Right cardiac atrium (tissue), 5 donors: ENCODE data around the gene LHX6. TPM values are rescaled to one million over a fixed set of nuclear protein-coding genes. Genes with fewer than 3 reads are reported as not detected.

ENCODE experiments used
- ATAC-seq, 2 donors: fragments of 200-7000 bp; cut with Tn5 transposase; one replicate each; pipeline versions ENCODE4 v1.8.0 to v1.9.1; 2020; ENCODE audit warnings: moderate library complexity in 2 of 2, mild to moderate bottlenecking in 1 of 2
- DNase-seq, 3 donors: peaks; one replicate each; pipeline ENCODE4 v3.0.0-alpha.2; 2020
- H3K27ac ChIP-seq: one replicate; pipeline ENCODE4 v1.5.1; 2013; ENCODE audit warnings: mild to moderate bottlenecking, low read length, control low read depth, moderate library complexity
- H3K27me3 ChIP-seq: one replicate; pipeline ENCODE4 v1.6.1; 2013; ENCODE audit not compliant: control insufficient read depth, insufficient read depth
- H3K4me1 ChIP-seq: one replicate; pipeline ENCODE4 v1.6.1; 2013; ENCODE audit warnings: low read length; ENCODE audit not compliant: control insufficient read depth, insufficient read depth
- H3K4me3 ChIP-seq: one replicate; pipeline ENCODE4 v1.5.1; 2013; ENCODE audit warnings: low read length, control low read depth
- H3K9me3 ChIP-seq: one replicate; pipeline ENCODE4 v1.6.1; 2013; ENCODE audit warnings: low read length; ENCODE audit not compliant: control insufficient read depth
- WGBS: extraction: QIAGEN DNeasy Blood & Tissue Kit; methylation state at CpG from one replicate; pipeline ENCODE4 v1.1.7; 2013; 5-methylcytosine and 5-hydroxymethylcytosine counted together
- intact Hi-C, 4 donors: fragments of 100-400 bp; cut with DNase I; formaldehyde crosslinking; loops; one replicate each; pipeline versions ENCODE4 v1.11.0 to v1.14.0; 2022 to 2023
- polyA plus RNA-seq: library from polyadenylated mRNA; stranded (reverse); fragments of 200-250 nt; gene quantifications from one replicate; pipeline ENCODE4 v1.2.3, GENCODE V29; 2013
- total RNA-seq, 4 donors: library from RNA; stranded (reverse); fragmentation: NEBNext Ultra II Directional; extraction: Animal tissue kit (Norgen Biotek cat#: 25700); gene quantifications; one replicate each; pipeline ENCODE4 v1.2.1, GENCODE V29; 2021
- donor health status: healthy with polysubstance abuse.
- donor health status: DM: no; HTN: yes; CAD: no.
- donor health status: DM: no; HTN: no; CAD: no.
- donor health status: DM: no; HTN: yes; CAD: no; lungs with severe emphysema.
- donor health status: DM: yes; HTN: yes; CAD: no.

The LHX6 gene
- total and polyA plus RNA-seq, 5 donors = 1.2 to 6.4 (median 2.3) TPM

GRCh38 chr9:122262073-122262472 is 33.3 kb upstream of the LHX6 start:
- Histone ChIP-seq H3K27me3 (no peaks in the 10 kb centered on the region), H3K4me1 (peaks cover 7% of the 10 kb centered on the region), H3K9me3 (no peaks in the 10 kb centered on the region), H3K4me3 (no peak overlapping the region), H3K27ac (no peak overlapping the region)
- no peak for DNase-seq
- ATAC-seq = no peak
- intact Hi-C loops = loop anchor here in 1 of 4 donors (10.0 kb wide), 1 partner anchor 83 kb away; no protein-coding TSS in a partner anchor
- 88% methylated on average over 1 of the region's 1 CpG for WGBS

- H3K4me3 ChIP-seq = no peak overlapping the region
- H3K27ac ChIP-seq = no peak overlapping the region
- peaks cover 7% of the 10 kb centered on the region for H3K4me1 ChIP-seq
- no peaks in the 10 kb centered on the region for H3K9me3 ChIP-seq
- WGBS = 71% methylated on average over 1 of the region's 1 CpG
- DNase-seq = peak; percentile 83 to 87 (median 85)
- no peaks in the 10 kb centered on the region for H3K27me3 ChIP-seq
- ATAC-seq = peak; percentile 20 to 70
- intact Hi-C loops = loop anchor here in 1 of 4 donors (10.0 kb wide), 1 partner anchor 83 kb away; no protein-coding TSS in a partner anchor
Measured at GRCh38 chr9:122261469-122261881, 32.7 kb upstream of the LHX6 start.

GRCh38 chr9:122258886-122259415 is 30.2 kb upstream of the LHX6 start:
- intact Hi-C loops = no loop called here
- WGBS = 58% methylated on average over 2 of the region's 2 CpGs
- Histone ChIP-seq H3K4me1 (peaks cover 5% of the 10 kb centered on the region), H3K27me3 (no peaks in the 10 kb centered on the region), H3K27ac (no peak overlapping the region), H3K4me3 (no peak overlapping the region), H3K9me3 (no peaks in the 10 kb centered on the region)
- ATAC-seq = no peak
- DNase-seq = no peak

- H3K27ac ChIP-seq = no peak overlapping the region
- peaks cover 2% of the 10 kb centered on the region for H3K4me1 ChIP-seq
- H3K27me3 ChIP-seq = no peaks in the 10 kb centered on the region
- H3K9me3 ChIP-seq = no peaks in the 10 kb centered on the region
- WGBS = 93% methylated on average over 5 of the region's 5 CpGs
- intact Hi-C loops = no loop called here
- ATAC-seq (no peak), DNase-seq (no peak)
- H3K4me3 ChIP-seq = no peak overlapping the region
Measured at GRCh38 chr9:122256206-122256605, 27.4 kb upstream of the LHX6 start.

- DNase-seq (no peak), ATAC-seq (no peak)
- 88% methylated on average over 3 of the region's 3 CpGs for WGBS
- Histone ChIP-seq H3K27ac (no peak overlapping the region), H3K27me3 (no peaks in the 10 kb centered on the region), H3K4me1 (peaks cover 2% of the 10 kb centered on the region), H3K9me3 (no peaks in the 10 kb centered on the region), H3K4me3 (no peak overlapping the region)
- intact Hi-C loops = no loop called here
Measured at GRCh38 chr9:122254761-122255160, 26.0 kb upstream of the LHX6 start.

- ATAC-seq = peak; percentile 40 to 87
- DNase-seq = no peak
- intact Hi-C loops = no loop called here
- H3K4me1 ChIP-seq = peaks cover 4% of the 10 kb centered on the region
- H3K27me3 ChIP-seq = no peaks in the 10 kb centered on the region
- H3K4me3 ChIP-seq = no peak overlapping the region
- no peak overlapping the region for H3K27ac ChIP-seq
- WGBS = 54% methylated on average over 5 of the region's 5 CpGs
- H3K9me3 ChIP-seq = no peaks in the 10 kb centered on the region
Measured at GRCh38 chr9:122252796-122253195, 24.0 kb upstream of the LHX6 start.

GRCh38 chr9:122251351-122251750 is 22.6 kb upstream of the LHX6 start:
- ATAC-seq (no peak), DNase-seq (no peak)
- peaks cover 4% of the 10 kb centered on the region for H3K4me1 ChIP-seq
- intact Hi-C loops = no loop called here
- no peaks in the 10 kb centered on the region for H3K27me3 ChIP-seq
- WGBS = 90% methylated on average over 2 of the region's 2 CpGs
- no peaks in the 10 kb centered on the region for H3K9me3 ChIP-seq
- no peak overlapping the region for H3K4me3 ChIP-seq
- H3K27ac ChIP-seq = no peak overlapping the region

GRCh38 chr9:122248448-122248865 is 19.7 kb upstream of the LHX6 start:
- Histone ChIP-seq H3K27me3 (no peaks in the 10 kb centered on the region), H3K4me1 (peaks cover 2% of the 10 kb centered on the region), H3K9me3 (no peaks in the 10 kb centered on the region), H3K27ac (no peak overlapping the region), H3K4me3 (no peak overlapping the region)
- intact Hi-C loops = loop anchor here in 1 of 4 donors (10.0 kb wide), 1 partner anchor 94 kb away; the partner anchor contains the start of genes MORN5 and NDUFA8
- ATAC-seq (no peak), DNase-seq (no peak)
- 79% methylated on average over 5 of the region's 5 CpGs for WGBS

- Histone ChIP-seq H3K4me1 (peaks cover 2% of the 10 kb centered on the region), H3K27me3 (no peaks in the 10 kb centered on the region), H3K4me3 (no peak overlapping the region), H3K9me3 (no peaks in the 10 kb centered on the region), H3K27ac (no peak overlapping the region)
- ATAC-seq = no peak
- no peak for DNase-seq
- 81% methylated on average over 3 of the region's 3 CpGs for WGBS
- intact Hi-C loops = loop anchor here in 1 of 4 donors (10.0 kb wide), 1 partner anchor 92 kb away; the partner anchor contains the start of genes MORN5 and NDUFA8
Measured at GRCh38 chr9:122246666-122247065, 17.9 kb upstream of the LHX6 start.

GRCh38 chr9:122244349-122244748 is 15.6 kb upstream of the LHX6 start:
- no peak for ATAC-seq
- Histone ChIP-seq H3K9me3 (no peaks in the 10 kb centered on the region), H3K4me3 (no peak overlapping the region), H3K27ac (no peak overlapping the region), H3K27me3 (no peaks in the 10 kb centered on the region), H3K4me1 (peaks cover 2% of the 10 kb centered on the region)
- WGBS = 91% methylated on average over 3 of the region's 3 CpGs
- intact Hi-C loops = loop anchor here in 1 of 4 donors (10.0 kb wide), 1 partner anchor 90 kb away; the partner anchor contains the start of genes MORN5 and NDUFA8
- DNase-seq = no peak

GRCh38 chr9:122239722-122240121 is 11.0 kb upstream of the LHX6 start:
- DNase-seq = peak in 1 of 3 donors; percentile 67

More at GRCh38 chr9:122239722-122240121, 11.0 kb upstream of the LHX6 start:
- peak; percentile 73 to 83 for ATAC-seq
- no peaks in the 10 kb centered on the region for H3K4me1 ChIP-seq
- 67% methylated on average over 5 of the region's 5 CpGs for WGBS
- no peak overlapping the region for H3K27ac ChIP-seq
- no peaks in the 10 kb centered on the region for H3K27me3 ChIP-seq
- H3K9me3 ChIP-seq = no peaks in the 10 kb centered on the region
- H3K4me3 ChIP-seq = no peak overlapping the region
- intact Hi-C loops = loop anchor here in 1 of 4 donors (10.0 kb wide), 1 partner anchor 85 kb away; the partner anchor contains the start of genes MORN5 and NDUFA8
